Inferior parietal cortex (tissue), 1 donor: ENCODE data around the gene CDK19.
"Not testable (repeated sequence)": the region's sequence is repeated elsewhere in the genome, so short reads cannot be mapped to it uniquely, and the experiment has no call there.

Experiments
- DNase-seq: peaks from one replicate; pipeline ENCODE4 v3.0.0-alpha.2; 2016; ENCODE audit errors: extremely low spot score

The CDK19 gene

DNA sequence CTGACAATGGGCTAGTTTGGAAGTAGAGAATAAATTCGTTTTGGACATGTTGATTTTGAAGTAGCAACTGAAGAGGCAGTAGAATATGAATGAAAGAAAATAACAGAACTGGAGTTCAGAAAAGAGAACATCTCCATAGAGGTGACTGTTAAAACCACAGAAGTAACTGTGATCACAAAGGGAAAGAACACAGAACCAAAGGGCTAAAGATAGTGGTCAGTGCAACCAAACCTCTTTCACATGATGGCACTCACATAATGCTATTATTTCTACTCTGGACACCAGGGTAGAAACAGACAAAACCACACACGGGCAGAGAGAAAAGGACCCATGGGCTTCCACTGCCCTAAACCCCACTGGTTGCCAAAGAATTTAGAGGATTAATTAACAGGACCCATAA is 58.5 kb downstream of the CDK19 start:
- no peak for DNase-seq

GRCh38 chr6:110755411-110755834 is 59.8 kb downstream of the CDK19 start:
- DNase-seq: no peak

- not testable (repeated sequence) for DNase-seq
Measured at GRCh38 chr6:110753936-110754668, 61.2 kb downstream of the CDK19 start.

DNA sequence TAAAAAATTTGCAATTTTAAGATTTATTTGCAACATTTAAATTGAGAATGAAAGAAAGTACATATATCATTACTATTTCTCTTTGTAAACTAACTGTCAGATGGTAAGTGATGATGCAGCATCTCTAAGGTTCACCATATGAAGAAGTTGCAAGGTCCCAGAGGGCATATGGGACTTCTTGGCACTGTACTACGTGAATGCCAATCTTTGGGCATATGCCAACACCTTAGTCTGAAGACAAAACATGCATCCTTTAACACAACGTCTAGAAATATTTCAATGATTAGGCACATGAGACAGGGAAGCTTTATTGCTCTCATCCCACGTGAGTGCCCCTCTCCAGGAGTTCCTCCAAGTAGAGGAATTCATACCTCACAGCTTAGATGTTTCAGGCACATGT is 66.8 kb downstream of the CDK19 start:
- DNase-seq: no peak

- DNase-seq: no peak
Measured at GRCh38 chr6:110746680-110747079, 68.6 kb downstream of the CDK19 start.

- DNase-seq: no peak
Measured at GRCh38 chr6:110744991-110745390, 70.3 kb downstream of the CDK19 start.

DNA sequence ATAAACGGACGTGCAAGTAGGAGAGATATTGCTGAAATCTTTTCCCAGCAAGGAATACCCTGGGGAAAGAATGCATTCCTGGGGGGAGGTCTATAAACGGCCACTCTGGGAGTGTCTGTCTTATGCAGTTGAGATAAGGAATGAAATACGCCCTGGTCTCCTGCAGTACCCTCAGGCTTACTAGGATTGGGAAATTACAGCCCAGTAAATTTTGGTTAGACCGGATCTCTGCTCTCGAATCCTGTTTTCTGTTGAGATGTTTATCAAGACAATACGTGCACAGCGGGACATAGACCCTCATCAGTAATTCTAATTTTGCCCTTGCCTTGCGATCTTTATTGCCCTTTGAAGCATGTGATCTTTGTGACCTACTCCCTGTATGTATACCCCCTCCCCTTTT is 72.7 kb downstream of the CDK19 start:
- not testable (repeated sequence) for DNase-seq

DNA sequence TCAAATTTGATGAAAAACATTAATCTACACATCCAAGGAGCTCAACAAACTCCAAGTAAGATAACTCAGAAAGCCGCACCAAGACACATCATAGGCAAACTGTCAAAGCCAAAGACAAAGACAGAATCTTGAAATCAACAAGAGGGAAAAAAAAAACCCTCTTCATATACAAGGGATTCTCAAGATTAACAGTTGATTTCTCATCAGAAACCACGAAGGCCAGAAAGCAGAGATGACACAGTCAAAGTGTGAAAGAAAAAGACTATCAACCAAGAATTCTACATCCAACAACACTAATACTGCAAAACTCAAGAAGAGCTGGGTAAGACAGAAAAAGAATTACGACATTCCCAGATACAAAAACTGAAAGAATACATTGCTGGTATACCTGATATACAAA is 73.8 kb downstream of the CDK19 start:
- DNase-seq: no peak

DNA sequence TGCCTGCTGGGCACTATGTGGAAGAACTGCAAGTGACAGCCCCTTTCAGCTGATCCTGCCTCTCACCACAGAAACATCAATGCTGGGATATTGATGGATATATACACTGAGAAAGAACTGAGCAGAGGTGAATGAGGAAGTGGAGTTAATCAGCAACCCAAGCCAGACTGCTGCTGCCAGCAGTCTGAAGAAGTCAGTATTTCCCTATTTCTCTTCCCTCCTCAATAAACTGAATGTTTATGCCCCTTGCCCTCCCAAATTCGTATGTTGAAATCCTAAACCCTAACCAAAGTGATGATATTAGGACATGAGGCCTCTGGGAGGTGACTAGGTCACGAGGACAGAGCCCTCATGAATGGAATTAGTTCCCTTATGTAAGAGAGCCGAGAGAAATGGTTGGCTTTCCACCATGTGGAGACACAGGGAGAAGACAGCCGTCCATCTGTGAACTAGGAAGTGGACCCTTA is 76.3 kb downstream of the CDK19 start:
- no peak for DNase-seq

DNA sequence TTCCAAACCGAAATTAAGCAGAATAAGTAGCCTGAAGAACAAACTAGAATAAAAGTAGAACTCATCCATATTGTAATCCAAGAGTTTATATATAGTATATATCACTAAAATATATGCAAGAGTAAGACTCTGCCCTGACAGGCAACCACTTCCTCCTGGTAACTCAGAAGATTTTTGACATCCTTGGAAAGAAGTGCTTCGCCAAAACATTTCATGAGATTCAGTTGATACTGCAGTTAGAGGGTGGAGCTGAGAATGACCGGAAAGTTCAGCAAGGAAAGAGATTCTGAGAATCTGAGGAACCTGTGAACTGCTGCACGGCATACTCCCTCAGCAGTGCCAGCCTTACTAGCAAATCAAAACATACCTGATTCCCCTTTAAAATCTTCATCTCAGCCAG is 79.6 kb downstream of the CDK19 start:
- no peak for DNase-seq

- DNase-seq: no peak
Measured at GRCh38 chr6:110731898-110732297, 83.4 kb downstream of the CDK19 start.

DNA sequence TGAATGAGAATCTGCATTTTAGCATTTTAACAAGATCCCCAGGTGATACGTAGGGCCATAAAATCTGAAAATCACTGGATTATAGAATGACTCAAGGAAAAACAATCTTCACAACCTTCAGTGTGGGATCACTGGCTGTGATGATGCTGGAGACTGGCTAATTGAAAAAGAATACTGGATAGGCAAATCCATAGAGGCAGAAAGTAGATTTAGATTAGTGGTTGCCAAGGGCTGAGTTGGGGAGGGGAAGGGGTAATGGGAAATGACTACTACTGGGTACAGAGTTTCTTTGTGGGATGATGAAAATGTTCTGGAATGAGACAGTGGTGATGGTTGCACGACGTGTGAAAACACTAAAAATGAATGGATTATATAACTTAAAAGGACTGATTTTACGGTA is 84.1 kb downstream of the CDK19 start:
- no peak for DNase-seq

DNA sequence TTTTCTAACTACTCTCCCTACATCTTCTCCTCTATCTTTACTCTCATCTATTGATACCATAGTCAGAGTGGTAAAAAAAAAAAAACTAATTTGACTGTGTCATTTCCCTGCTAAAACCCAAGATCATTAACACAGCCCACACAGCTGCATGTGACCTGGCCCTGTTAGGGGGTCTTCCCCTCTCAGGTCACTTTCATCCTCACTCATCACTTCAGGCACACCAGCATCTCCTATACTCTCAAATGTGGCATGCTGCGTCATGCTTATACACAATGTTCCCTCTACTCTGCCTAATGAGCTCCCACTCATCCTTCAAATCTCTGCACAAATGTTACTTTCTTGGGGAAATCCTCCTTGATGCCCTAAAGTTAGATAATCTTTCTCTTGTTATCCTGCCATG is 86.8 kb downstream of the CDK19 start:
- DNase-seq: peak; percentile 51

GRCh38 chr6:110723017-110723416 is 92.3 kb downstream of the CDK19 start:
- DNase-seq: no peak

DNA sequence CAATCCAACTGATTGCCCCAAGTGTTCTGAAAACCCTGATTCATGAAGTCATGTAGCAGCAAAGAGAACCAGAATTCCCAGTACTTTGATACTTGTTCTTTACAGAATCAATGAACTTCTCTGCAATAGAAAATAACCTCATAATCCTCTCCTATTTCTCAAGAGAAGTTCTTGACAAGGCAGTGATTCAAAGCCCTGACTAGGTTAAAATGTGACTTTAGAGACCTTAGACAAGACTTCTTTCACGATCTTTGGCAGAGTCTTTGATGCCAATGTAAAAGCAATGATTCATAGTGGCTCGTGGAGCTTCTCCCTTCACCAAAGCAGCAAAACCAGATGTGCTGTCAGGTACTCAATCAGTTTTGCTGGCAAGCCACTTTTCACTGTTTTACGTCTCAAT is 95.2 kb downstream of the CDK19 start:
- no peak for DNase-seq

DNA sequence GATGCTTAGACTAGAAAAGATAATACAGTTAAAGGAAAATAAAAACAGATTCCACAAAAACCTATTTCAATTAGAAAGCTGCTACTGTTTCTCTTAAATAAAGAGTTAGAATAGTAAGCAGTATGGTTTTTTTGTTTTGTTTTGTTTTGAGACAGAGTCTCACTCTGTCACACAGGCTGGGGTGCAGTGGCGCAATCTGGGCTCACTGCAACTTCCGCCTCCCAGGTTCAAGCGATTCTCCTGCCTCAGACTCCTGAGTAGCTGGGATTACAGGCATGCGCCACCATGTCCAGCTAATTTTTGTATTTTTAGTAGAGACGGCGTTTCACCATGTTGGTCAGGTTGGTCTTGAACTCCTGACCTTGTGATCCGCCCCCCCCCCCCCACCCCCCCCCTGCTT is 95.7 kb downstream of the CDK19 start:
- DNase-seq: not testable (repeated sequence)

- no peak for DNase-seq
Measured at GRCh38 chr6:110714143-110714542, 101.1 kb downstream of the CDK19 start.

- DNase-seq: no peak
Measured at GRCh38 chr6:110712238-110712637, 103.0 kb downstream of the CDK19 start.

- DNase-seq: no peak
Measured at GRCh38 chr6:110710115-110710514, 105.2 kb downstream of the CDK19 start.

DNA sequence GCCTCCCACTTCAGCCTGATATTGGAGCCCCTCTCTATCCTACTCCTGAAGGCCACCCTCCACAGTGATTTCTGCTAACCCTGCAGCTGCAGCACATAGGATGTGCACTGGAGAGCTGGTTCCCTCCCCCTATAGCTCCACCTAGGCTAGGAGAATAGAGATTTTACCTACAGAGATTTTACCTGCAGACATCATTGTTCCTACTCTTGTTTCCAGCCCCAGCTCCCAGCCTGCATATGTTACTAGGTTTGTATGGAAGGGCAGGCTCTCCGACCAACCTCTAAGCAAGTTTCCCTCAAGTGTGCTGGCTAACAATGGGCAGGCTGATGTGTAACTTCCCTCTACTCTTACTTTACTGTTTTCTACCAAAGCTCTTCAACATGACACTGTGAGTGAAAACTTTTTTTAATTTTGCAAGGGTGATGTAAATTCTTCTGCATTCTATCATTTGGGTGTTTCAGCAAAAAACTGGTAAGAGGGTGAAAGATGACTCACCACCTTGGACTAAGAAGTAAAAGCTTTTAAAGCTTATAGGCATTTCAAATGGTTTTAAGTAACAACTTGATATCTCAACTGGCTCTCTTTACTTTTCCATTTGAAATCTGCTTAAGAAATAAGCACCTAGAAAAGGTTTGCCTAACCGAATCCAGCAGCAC is 106.8 kb downstream of the CDK19 start:
- no peak for DNase-seq

DNA sequence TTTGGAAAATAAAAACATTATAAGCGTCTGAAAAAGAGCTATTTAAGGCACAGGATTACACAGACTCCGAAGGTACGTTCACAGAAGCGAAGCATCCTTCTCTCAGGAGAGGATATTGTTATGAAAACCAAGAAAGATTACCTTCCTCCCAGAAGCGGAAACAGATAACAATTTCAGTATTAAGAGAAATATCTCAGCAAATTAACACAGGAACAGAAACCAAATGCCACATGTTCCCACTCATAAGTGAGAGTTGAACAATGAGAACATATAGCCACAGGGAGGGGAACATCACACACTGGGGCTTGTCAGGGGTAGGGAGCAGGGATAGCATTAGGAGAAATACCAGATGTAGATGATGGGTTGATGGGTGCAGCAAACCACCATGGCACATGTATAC is 109.7 kb downstream of the CDK19 start:
- DNase-seq: no peak

DNA sequence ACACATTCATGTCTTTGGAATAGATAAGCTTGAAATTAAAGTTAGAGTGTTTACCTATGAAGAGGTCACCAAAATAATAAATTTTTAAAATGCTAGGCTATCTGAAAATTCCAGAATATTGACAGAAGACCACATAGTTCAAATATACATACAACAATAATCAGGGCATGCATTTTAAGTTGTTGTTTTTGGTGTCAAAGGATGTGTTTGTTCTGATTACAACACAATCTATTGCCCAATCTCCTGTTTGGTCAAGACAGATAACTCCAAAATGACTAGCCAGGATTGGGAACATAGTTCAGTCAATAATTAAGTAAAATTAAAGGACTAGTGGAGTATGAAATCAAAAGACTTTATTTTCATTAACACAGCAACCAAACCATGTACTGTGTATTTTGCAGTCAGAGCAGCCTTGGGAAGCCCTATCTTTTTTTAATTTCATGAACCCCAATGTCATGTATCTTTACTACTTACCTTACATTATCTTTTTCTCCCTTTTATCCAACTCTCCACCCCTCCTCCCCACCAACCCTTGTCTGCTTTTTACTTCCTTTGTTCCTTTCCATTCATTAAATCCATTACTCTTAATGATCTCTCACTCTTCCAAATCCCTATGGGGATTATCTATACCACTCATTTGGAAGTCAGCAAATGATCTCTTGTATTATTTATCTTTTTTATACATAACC is 111.2 kb downstream of the CDK19 start:
- DNase-seq: no peak
